ENCODE measurements around the gene BTBD16.

Gene BTBD16

GRCh38 chr10:122241836-122242235, 29.3 kb upstream of the BTBD16 start:
- no peak overlapping the region for H3K27ac ChIP-seq
- TF ChIP-seq CTCF (IDR thresholded peaks at IDR 0.05) (no peak), ZFX (IDR thresholded peaks at IDR 0.05; ENCODE audit: borderline replicate concordance) (no peak)

GRCh38 chr10:122243550-122243949, 27.5 kb upstream of the BTBD16 start:
- H3K27ac ChIP-seq: no peak overlapping the region
- TF ChIP-seq CTCF (IDR thresholded peaks at IDR 0.05): no peak
- no peak for TF ChIP-seq ZFX (IDR thresholded peaks at IDR 0.05; ENCODE audit: borderline replicate concordance)

- TF ChIP-seq ZFX (IDR thresholded peaks at IDR 0.05; ENCODE audit: borderline replicate concordance): no peak
- no peak for TF ChIP-seq CTCF (IDR thresholded peaks at IDR 0.05)
- H3K27ac ChIP-seq: no peak overlapping the region
Observed at GRCh38 chr10:122244001-122244975, 26.8 kb upstream of the BTBD16 start.

- H3K27ac ChIP-seq: no peak overlapping the region
- TF ChIP-seq ZFX (IDR thresholded peaks at IDR 0.05; ENCODE audit: borderline replicate concordance): no peak
- no peak for TF ChIP-seq CTCF (IDR thresholded peaks at IDR 0.05)
Observed at GRCh38 chr10:122245136-122245535, 26.0 kb upstream of the BTBD16 start.

- H3K27ac ChIP-seq: no peak overlapping the region
- TF ChIP-seq ZFX (IDR thresholded peaks at IDR 0.05; ENCODE audit: borderline replicate concordance) (no peak), CTCF (IDR thresholded peaks at IDR 0.05) (no peak)
Observed at GRCh38 chr10:122245897-122246296, 25.2 kb upstream of the BTBD16 start.

- TF ChIP-seq ZFX (IDR thresholded peaks at IDR 0.05; ENCODE audit: borderline replicate concordance): no peak
Observed at GRCh38 chr10:122246830-122247520, 24.1 kb upstream of the BTBD16 start.

GRCh38 chr10:122248356-122249302, 22.5 kb upstream of the BTBD16 start:
- no peak overlapping the region for H3K27ac ChIP-seq
- TF ChIP-seq ZFX (IDR thresholded peaks at IDR 0.05; ENCODE audit: borderline replicate concordance) (no peak), CTCF (IDR thresholded peaks at IDR 0.05) (no peak)

More at GRCh38 chr10:122246830-122247520, 24.1 kb upstream of the BTBD16 start:
- H3K27ac ChIP-seq: no peak overlapping the region
